ENCODE results near the gene MMP20.

Gene MMP20

DNA sequence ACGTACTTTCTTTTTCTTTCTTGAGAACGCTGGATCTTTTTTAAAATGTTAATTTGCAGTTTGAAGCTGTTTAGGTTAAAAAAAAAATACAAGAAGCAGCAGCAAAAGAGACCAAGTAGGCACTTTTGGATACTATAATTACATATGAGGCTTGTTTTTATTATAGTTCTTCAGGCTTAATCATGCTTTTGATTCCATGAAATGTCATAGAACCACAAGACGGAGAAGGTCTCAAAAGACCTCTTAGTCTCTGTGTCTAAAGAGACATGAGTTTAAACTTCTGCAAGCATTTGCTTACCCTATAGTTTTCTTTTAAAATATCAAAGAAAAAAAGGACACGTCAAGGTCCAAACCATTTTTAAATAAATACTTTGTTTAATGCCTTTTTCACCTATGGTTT, 18.8 kb upstream of the MMP20 start:
- CTCF ChIA-PET, result interaction anchor here (3.8 kb wide), 1 partner anchor 22 kb away, joined by 15 read pairs; no protein-coding TSS in a partner anchor
- TF ChIP-seq, protein P1, sequence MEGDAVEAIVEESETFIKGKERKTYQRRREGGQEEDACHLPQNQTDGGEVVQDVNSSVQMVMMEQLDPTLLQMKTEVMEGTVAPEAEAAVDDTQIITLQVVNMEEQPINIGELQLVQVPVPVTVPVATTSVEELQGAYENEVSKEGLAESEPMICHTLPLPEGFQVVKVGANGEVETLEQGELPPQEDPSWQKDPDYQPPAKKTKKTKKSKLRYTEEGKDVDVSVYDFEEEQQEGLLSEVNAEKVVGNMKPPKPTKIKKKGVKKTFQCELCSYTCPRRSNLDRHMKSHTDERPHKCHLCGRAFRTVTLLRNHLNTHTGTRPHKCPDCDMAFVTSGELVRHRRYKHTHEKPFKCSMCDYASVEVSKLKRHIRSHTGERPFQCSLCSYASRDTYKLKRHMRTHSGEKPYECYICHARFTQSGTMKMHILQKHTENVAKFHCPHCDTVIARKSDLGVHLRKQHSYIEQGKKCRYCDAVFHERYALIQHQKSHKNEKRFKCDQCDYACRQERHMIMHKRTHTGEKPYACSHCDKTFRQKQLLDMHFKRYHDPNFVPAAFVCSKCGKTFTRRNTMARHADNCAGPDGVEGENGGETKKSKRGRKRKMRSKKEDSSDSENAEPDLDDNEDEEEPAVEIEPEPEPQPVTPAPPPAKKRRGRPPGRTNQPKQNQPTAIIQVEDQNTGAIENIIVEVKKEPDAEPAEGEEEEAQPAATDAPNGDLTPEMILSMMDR (IDR thresholded peaks at IDR 0.05; ENCODE audit: insufficient read depth, low read length, missing control alignments), result no peak
- DNase-seq (ENCODE audit: low read depth, low spot score), result no peak
- H3K4me3 ChIP-seq (ENCODE audit: low read depth, low read length), result no peak overlapping the region
- POLR2A ChIA-PET, result no interaction called here

DNA sequence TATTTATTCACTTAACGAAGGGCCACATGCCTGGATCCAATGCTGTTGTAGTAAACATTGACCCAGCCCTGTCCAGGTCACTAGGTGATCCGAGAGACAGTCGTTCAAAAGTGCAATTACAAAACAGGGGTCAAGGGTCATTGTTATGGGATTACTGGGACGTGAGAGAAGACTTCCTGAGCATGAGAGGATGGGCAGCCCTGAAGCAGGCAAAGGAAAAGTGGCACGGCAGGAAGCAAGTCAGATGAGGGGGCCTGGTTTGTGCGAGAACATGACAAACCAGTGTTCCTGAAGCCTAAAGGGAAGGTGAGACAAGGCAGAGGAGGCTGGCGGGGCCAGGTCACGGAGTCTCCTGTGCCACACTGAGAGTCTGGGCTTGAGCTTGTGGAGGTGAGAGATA, 15.8 kb upstream of the MMP20 start:
- ChIA-PET POLR2A (no interaction called here), CTCF (interaction anchor here (1.5 kb wide), 1 partner anchor 25 kb away, joined by 12 read pairs; no protein-coding TSS in a partner anchor)
- DNase-seq (ENCODE audit: low read depth, low spot score), result no peak
- TF ChIP-seq, protein P1 (IDR thresholded peaks at IDR 0.05; ENCODE audit: insufficient read depth, low read length, missing control alignments), result no peak
- no peak overlapping the region for H3K4me3 ChIP-seq (ENCODE audit: low read depth, low read length)

DNA sequence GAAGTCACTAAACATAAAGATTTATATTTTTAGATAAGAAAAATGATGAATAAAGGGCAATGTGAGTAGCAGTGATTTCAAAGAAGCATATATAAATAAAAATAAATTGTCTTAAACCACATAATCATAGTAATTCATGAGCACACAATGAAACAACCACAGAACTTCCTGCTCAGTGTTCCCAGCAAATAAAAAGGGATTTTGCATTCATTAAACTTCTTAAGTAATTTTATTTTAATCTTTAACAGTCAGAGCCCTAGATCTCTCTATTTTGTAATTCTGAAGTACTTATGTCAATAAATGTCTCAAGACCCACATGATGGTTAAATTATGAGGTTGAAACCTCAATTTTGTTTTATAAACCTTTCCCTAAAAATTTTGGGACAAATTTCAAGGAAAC, 14.5 kb upstream of the MMP20 start:
- no peak for DNase-seq (ENCODE audit: low read depth, low spot score)
- H3K4me3 ChIP-seq (ENCODE audit: low read depth, low read length), result no peak overlapping the region
- CTCF ChIA-PET, result no interaction called here
- POLR2A ChIA-PET, result no interaction called here
- TF ChIP-seq, protein P1 (IDR thresholded peaks at IDR 0.05; ENCODE audit: insufficient read depth, low read length, missing control alignments), result no peak

DNA sequence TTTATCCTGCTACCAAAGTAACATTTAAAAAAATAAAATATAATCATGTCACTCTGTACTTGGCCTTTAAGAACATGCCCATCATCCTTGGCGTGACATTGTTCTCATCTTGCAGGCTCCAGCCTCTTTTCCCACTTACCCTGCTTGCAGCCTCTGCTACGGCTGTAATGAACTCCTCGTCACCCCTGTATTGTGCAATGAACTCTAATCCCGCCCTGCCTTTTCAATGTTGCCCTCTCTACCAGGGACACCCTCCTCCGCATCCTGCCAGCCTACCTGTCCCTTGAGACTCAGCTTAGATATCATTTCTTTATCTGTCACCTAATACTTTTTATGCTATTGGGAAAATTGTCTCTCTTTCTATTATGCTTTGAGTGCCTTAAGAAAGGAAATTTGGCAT, 12.6 kb upstream of the MMP20 start:
- CTCF ChIA-PET, result no interaction called here

DNA sequence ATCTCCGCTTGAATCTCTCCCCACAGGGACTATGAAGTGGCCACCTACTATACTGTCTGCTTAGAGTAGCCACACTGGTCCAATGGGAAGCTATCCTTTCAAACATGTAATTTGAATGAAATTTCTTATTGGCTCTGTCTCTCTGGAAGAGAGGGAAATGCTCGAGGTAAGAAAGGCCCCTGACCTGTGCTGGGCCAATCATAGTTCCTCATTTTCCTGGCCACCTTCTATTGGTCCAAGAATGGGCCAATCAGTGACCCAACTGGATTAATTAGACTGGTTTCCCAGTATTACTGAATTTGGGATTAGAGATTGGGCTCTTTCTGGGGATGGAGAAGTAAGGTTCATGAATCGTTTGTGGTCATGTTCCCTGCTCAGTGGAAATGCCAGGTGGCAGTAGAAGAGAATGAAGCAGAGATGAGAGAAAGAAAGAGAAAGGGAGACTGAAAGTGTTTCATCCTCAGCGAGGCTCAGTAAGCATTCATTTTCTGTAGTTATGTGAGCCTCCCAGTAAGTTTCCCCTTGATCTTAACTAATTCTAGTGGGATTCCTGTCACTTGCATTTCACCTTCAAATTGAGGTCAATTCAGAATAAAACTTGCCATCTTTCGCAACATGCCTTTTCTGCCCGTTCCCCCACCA, 8.4 kb upstream of the MMP20 start:
- TF ChIP-seq, protein P1 (IDR thresholded peaks at IDR 0.05; ENCODE audit: insufficient read depth, low read length, missing control alignments), result no peak

More for the DNA sequence above, 12.6 kb upstream of the MMP20 start:
- TF ChIP-seq, protein P1 (IDR thresholded peaks at IDR 0.05; ENCODE audit: insufficient read depth, low read length, missing control alignments), result no peak
- POLR2A ChIA-PET, result no interaction called here
- DNase-seq (ENCODE audit: low read depth, low spot score), result no peak
- H3K4me3 ChIP-seq (ENCODE audit: low read depth, low read length), result no peak overlapping the region

DNA sequence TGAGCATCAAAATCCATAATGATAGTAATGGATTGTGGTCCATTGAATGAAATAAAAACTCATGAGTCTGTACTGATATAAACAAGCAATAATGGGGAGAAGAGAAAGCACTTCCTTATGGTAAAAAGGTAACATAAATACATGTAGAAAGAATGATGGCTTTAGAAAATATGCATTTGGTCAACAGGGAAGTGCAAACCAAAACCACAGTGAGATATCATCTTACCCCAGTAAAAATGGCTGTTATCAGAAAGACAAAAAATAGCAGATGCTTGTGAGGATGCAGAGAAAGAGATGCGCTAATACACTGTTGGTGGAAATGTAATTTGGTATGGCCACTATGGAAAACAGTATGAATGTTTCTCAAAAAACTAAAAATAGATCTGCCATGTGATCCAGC, 6.9 kb upstream of the MMP20 start:
- CTCF ChIA-PET, result no interaction called here
- DNase-seq (ENCODE audit: low read depth, low spot score), result no peak
- POLR2A ChIA-PET, result no interaction called here
- no peak overlapping the region for H3K4me3 ChIP-seq (ENCODE audit: low read depth, low read length)
- TF ChIP-seq, protein P1 (IDR thresholded peaks at IDR 0.05; ENCODE audit: insufficient read depth, low read length, missing control alignments), result no peak

More for the DNA sequence above, 8.4 kb upstream of the MMP20 start:
- DNase-seq (ENCODE audit: low read depth, low spot score), result no peak
- ChIA-PET CTCF (interaction anchor here (0.9 kb wide), 1 partner anchor 32 kb away, joined by 3 read pairs; no protein-coding TSS in a partner anchor), POLR2A (no interaction called here)
- no peak overlapping the region for H3K4me3 ChIP-seq (ENCODE audit: low read depth, low read length)
